Inferior parietal cortex (tissue), 1 donor: Measurements from ENCODE around the gene ASTN2.

Source experiments
- DNase-seq: peaks from one replicate; pipeline ENCODE4 v3.0.0-alpha.2; 2016; ENCODE audit errors: extremely low spot score

ASTN2 gene

GRCh38 chr9:117413346-117414219 is 1.3 kb downstream of the ASTN2 start:
- DNase-seq, result peak; percentile 24

- peak; percentile 4 for DNase-seq
Observed at GRCh38 chr9:117412841-117413240, 2.0 kb downstream of the ASTN2 start.

- peak; percentile 18 for DNase-seq
Observed at GRCh38 chr9:117412006-117412715, 2.7 kb downstream of the ASTN2 start.

- DNase-seq, result peak; percentile 84
Observed at GRCh38 chr9:117411547-117411946, 3.3 kb downstream of the ASTN2 start.

- no peak for DNase-seq
Observed at GRCh38 chr9:117409321-117409720, 5.5 kb downstream of the ASTN2 start.

- DNase-seq, result peak; percentile 63
Observed at GRCh38 chr9:117407436-117408022, 7.3 kb downstream of the ASTN2 start.

- DNase-seq, result peak; percentile 64
Observed at GRCh38 chr9:117405950-117406705, 8.7 kb downstream of the ASTN2 start.

- DNase-seq, result peak; percentile 28
Observed at GRCh38 chr9:117403848-117404247, 11.0 kb downstream of the ASTN2 start.

- DNase-seq, result peak; percentile 65
Observed at GRCh38 chr9:117403403-117403811, 11.4 kb downstream of the ASTN2 start.

GRCh38 chr9:117400171-117400570 is 14.7 kb downstream of the ASTN2 start:
- DNase-seq, result no peak

- DNase-seq, result no peak
Observed at GRCh38 chr9:117395151-117395650, 19.7 kb downstream of the ASTN2 start.

GRCh38 chr9:117394655-117395054 is 20.2 kb downstream of the ASTN2 start:
- DNase-seq, result no peak

- no peak for DNase-seq
Observed at GRCh38 chr9:117392992-117393391, 21.9 kb downstream of the ASTN2 start.

- DNase-seq, result no peak
Observed at GRCh38 chr9:117387422-117387821, 27.4 kb downstream of the ASTN2 start.

GRCh38 chr9:117379341-117379740 is 35.5 kb downstream of the ASTN2 start:
- no peak for DNase-seq

- no peak for DNase-seq
Observed at GRCh38 chr9:117377046-117377445, 37.8 kb downstream of the ASTN2 start.

GRCh38 chr9:117375956-117376355 is 38.9 kb downstream of the ASTN2 start:
- DNase-seq, result no peak

- no peak for DNase-seq
Observed at GRCh38 chr9:117374076-117374725, 40.7 kb downstream of the ASTN2 start.

- DNase-seq, result no peak
Observed at GRCh38 chr9:117368684-117369230, 46.1 kb downstream of the ASTN2 start.

- no peak for DNase-seq
Observed at GRCh38 chr9:117365438-117365837, 49.4 kb downstream of the ASTN2 start.

- no peak for DNase-seq
Observed at GRCh38 chr9:117363006-117363405, 51.9 kb downstream of the ASTN2 start.
